GM12892 (cell line): ENCODE measurements around the gene FCGBP.

Experiments used
- DNase-seq: peaks from one replicate; pipeline ENCODE4 v3.0.0; 2011; ENCODE audit not compliant: insufficient read length
- FAIRE-seq: peaks from 2 replicates; lab custom pipeline; 2011; peaks lifted over from hg19 to GRCh38; lab: Jason Lieb, UNC
- POLR2A ChIP-seq: IDR thresholded peaks from 2 replicates; pipeline ENCODE4 v1.6.1; 2011; ENCODE audit warnings: low read depth, low read length, control low read depth
- POLR2AphosphoS5 ChIP-seq: IDR thresholded peaks from 2 replicates; pipeline ENCODE4 v1.6.1; 2011; ENCODE audit warnings: low read depth, low read length, control low read depth
- TAF1 ChIP-seq: IDR thresholded peaks from 2 replicates; pipeline ENCODE4 v1.6.1; 2011; ENCODE audit warnings: low read depth, mild to moderate bottlenecking, control low read depth, low read length, borderline replicate concordance

The FCGBP gene

GRCh38 chr19:39941615-39942365, 7.4 kb upstream of the FCGBP start:
- peak; percentile 83 for FAIRE-seq
- DNase-seq: no peak
- TF ChIP-seq POLR2AphosphoS5: no peak
- TF ChIP-seq TAF1: no peak
- no peak for TF ChIP-seq POLR2A

DNA sequence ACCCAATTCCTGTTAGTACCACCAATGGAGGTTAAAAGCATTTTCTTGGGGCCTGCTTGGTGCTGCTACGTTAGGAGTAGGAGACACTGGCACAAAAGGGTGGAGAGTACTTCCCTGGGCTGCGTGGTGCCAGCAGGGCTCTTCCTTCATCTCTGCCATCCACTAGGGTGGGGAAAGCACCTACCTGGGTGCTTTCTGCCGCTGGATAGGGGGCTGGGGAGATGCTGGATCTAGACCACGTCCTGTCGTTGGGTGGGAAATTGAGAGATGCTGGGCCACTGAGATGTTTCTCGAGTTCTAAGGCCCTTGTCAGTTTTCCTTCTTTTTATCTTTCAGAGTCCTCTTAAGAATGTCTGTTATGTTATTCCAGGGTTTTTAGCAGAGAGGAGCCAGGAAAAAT, 6.7 kb upstream of the FCGBP start:
- TF ChIP-seq POLR2A: no peak
- TF ChIP-seq TAF1: no peak
- TF ChIP-seq POLR2AphosphoS5: no peak
- no peak for DNase-seq
- FAIRE-seq: no peak

GRCh38 chr19:39940221-39940833, 5.9 kb upstream of the FCGBP start:
- FAIRE-seq: no peak
- TF ChIP-seq TAF1 (no peak), POLR2A (no peak), POLR2AphosphoS5 (no peak)
- DNase-seq: no peak

- TF ChIP-seq POLR2A (no peak), TAF1 (no peak), POLR2AphosphoS5 (no peak)
- no peak for FAIRE-seq
- DNase-seq: no peak
These were observed 5.1 kb upstream of the FCGBP start for GRCh38 chr19:39939556-39939955.

- TF ChIP-seq POLR2AphosphoS5: no peak
- TF ChIP-seq TAF1: no peak
- TF ChIP-seq POLR2A: no peak
- DNase-seq (no peak), FAIRE-seq (no peak)
These were observed 3.4 kb upstream of the FCGBP start for GRCh38 chr19:39937787-39938186.

GRCh38 chr19:39937094-39937720, 2.8 kb upstream of the FCGBP start:
- no peak for TF ChIP-seq TAF1
- no peak for TF ChIP-seq POLR2A
- TF ChIP-seq POLR2AphosphoS5: no peak
- peak; percentile 64 for FAIRE-seq
- DNase-seq: no peak

DNA sequence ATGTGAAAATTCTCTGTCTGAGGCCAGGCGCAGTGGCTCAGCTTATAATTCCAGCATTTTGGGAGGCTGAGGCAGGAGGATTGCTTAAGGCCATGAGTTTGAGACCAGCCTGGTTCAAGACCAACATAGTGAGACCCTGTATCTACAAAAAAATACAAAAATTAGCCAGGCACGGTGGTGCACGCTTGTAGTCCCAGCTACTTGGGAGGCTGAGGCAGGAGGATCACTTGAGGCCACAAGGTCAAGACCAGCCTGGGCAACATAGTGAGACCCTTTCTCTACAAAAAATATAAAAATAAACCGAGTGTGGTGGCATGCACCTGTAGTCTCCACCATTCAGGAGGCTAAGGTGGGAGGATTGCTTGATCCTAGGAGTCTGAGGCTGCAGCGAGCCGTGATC, 2.2 kb upstream of the FCGBP start:
- no peak for TF ChIP-seq POLR2AphosphoS5
- no peak for TF ChIP-seq POLR2A
- no peak for TF ChIP-seq TAF1
- DNase-seq (no peak), FAIRE-seq (no peak)

DNA sequence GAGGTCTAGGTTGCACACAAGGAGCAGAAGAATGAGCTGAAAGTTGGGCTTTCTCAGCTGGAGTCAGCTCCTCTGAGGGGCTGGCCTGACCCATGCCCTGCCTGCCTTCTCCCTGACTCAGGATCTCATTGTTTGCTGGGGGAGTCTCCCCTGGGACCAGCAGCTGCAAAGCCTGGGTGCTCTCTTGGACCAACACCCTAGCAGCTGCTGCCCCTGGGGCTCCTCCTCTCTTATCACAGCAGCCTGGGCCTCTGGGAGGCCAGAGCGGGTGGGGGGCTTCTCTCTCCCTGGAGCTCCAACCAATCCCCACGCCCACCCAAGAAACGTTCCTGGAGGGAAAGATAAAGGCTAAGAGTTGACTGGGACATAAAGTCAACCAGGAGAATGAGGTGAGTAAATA, 1.6 kb upstream of the FCGBP start:
- no peak for DNase-seq
- TF ChIP-seq POLR2AphosphoS5 (no peak), TAF1 (no peak), POLR2A (no peak)
- no peak for FAIRE-seq

GRCh38 chr19:39935364-39935661, 879 bp upstream of the FCGBP start:
- DNase-seq: no peak
- no peak for TF ChIP-seq TAF1
- TF ChIP-seq POLR2AphosphoS5: no peak
- TF ChIP-seq POLR2A: no peak
- FAIRE-seq: no peak

DNA sequence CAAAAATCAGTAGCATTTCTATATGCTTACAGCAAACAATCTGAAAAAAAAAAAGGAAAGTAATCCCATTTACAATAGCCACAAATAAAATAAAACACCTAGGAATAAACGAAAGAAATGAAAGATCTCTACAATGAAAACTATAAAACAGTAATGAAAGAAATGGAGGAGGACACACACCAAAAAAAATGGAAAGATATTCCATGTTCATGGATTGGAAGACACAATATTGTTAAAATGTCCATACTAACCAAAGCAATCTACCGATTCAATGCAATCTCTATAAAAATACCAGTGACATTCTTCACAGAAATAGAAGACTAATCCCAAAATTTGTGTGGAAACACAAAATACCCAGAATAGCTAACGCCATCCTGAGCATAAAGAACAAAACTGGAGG, 4.7 kb downstream of the FCGBP start:
- no peak for DNase-seq
- no peak for FAIRE-seq
- no peak for TF ChIP-seq TAF1
- TF ChIP-seq POLR2AphosphoS5: no peak
- TF ChIP-seq POLR2A: no peak

GRCh38 chr19:39928357-39928725, 6.1 kb downstream of the FCGBP start:
- no peak for FAIRE-seq
- TF ChIP-seq TAF1: no peak
- TF ChIP-seq POLR2AphosphoS5: no peak
- TF ChIP-seq POLR2A: no peak
- no peak for DNase-seq

DNA sequence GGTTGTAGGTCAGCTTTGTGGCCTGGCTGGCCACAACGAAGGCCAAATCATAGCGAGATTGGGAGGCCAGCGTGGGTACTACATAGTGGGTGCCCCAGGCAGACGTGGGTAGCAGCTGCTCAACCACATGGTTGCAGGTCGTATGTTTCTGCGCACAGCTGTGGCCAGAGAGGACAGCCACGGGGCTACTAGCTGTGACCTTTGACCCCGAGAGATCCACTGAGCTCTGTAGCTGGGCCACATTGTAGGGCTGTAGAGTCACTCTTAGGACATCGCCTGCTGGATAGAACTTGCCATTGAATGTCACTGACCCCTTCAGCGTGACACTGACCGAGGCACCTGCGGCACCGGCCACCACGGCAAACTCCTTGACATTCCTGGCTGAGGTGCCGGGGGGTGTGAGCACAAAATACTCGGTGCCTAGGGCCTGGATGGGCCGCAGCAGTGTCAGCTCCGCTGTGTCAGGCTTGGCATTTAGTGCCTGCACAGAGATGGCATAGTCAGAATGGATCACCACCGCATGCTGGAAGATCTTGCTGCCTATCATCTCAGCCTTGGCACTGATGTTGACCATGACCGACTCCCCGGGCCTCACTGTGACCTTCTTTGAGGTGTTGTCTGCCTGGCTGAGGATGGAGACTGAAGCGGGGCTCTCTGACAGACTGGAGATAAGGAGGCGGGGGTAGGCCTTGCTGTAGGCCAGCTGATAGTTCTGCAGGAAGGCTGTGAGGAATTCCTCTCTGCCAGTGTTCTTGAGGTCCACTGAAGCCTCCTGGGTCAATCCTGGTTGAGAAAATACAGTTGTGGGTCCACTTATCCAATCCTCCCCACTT, 6.7 kb downstream of the FCGBP start:
- DNase-seq: no peak
- no peak for TF ChIP-seq TAF1
- TF ChIP-seq POLR2A: no peak
- no peak for TF ChIP-seq POLR2AphosphoS5
- no peak for FAIRE-seq

DNA sequence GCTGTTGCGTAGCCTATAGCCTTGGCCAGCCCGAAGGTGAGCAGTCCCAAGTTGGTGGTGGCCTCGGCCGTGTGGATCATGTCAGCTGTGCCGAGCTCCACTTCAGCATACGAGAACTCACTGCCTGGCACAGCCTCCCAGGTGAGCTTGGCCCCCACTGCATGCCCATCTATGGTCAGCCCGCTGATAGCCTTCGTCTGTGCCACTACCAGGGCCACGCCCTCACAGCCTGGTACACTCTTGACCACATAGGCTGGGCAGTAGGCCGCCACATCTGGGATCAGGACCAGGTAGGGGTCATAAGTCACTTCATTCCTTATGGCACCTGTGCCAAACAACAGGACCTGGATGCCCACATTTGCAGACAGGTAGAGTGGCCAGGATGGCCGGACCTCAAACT, 7.4 kb downstream of the FCGBP start:
- FAIRE-seq (no peak), DNase-seq (no peak)
- TF ChIP-seq POLR2A (no peak), TAF1 (no peak)
